HuH-7 (cell line): ENCODE results near the gene SDF4.

Experiments used
- DNase-seq: peaks from one replicate; pipeline ENCODE4 v3.0.0; 2011; ENCODE audit warnings: low spot score

Gene SDF4

GRCh38 chr1:1213345-1214265 lies 18.2 kb downstream of the SDF4 start, which contains the start of gene TNFRSF4:
Gene TNFRSF4, minus strand, starts transcription at chr1:1214153. Its CDS starts 26 bp downstream, at chr1:1214127.
- no peak for DNase-seq

DNA sequence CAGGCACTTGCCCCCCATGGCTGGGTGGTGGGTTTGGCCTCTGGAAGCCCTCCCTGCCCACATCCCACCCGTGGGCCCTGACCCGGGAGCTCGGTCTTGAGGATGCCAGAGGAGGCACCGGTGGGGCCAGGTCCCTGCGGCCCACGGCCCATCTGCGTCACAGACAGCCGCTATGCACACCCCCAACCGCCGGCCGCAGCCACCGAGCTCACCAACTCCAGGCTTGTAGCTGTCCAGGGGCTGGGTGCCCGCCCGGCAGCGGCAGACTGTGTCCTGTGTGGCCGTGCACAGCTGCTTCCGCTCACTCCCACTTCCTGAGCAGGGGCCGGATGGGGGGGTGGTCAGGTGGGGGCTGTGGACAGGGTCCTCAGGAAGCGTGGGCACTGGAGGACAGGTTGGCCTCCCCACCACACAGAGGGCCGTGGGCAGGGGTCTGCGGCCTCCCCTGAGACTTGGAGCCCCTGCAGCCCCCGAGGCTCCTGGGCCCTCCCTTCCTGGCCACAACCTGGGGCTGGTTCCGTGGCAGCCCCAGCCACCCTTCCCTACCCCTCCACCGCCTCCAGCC lies 18.9 kb downstream of the SDF4 start:
- DNase-seq = no peak

GRCh38 chr1:1211541-1212441 lies 20.0 kb downstream of the SDF4 start:
- no peak for DNase-seq

DNA sequence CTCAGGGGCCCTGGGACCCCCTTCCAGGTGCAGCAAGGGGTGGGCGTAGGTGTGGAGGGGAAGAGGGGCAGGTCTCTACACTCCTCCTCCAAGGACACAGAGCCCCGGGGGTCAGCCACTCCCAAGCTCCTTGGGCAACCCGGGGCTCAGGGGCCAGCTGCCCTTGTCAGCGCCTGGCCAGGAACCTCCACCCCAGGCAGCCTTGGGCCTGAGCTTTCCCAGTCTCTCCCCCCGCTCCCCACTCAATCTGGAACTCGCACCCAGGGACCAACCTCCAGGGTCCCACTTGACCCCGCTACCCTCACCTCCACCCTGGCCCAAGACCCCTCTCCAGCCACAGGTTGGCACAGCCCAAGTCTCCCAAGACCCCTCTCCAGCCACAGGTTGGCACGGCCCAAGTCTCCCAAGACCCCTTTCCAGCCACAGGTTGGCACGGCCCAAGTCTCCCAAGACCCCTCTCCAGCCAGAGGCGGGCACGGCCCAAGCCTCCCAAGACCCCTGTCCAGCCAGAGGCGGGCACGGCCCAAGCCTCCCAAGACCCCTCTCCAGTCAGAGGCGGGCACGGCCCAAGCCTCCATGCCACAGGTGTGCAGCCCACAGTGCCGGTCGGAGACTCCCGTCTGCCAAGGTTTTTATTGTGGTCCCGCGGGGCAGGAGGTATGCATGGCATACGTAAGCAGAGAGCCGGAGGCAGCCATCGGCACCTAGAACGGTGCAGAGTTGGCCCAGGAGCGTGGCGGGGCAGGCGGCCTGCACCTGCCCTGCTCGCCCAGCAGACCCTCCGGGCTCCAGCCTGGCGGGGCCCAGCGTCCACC lies 20.9 kb downstream of the SDF4 start:
- no peak for DNase-seq

DNA sequence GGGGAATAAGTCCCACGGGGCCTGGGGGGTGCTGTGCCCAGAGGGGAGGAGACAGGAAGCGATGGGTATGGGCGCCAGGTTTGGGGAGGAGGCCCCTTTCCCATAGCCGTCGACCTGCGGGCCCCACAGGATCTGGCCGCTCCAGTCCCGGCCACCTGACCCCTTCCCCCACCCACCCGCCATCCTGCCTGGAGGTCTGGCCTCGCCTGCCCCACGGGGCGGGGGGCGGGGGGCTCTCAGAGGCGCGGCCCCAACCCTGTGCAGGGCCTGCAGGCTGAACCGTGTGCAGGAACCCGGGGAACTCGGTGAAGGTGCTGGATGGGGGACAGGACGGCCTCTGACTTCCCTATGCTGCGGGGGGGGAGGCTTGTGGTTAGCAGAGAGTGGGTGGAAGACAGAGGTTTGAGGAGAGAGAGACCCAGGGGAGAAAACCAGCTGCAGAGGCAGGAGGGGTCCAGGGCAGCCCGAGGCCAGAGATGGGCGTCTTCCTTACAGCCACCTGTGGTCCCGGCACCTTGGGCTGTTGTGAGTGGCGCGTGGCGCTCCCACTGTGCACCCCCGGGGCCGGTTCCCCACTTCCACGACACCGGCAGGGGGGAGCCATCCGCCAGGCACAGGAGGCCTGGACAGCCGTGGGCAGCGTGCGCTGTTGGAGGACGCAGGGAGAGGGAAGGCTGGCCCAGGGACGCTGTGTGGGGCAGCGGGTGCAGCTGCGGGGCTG lies 22.9 kb downstream of the SDF4 start:
- no peak for DNase-seq

DNA sequence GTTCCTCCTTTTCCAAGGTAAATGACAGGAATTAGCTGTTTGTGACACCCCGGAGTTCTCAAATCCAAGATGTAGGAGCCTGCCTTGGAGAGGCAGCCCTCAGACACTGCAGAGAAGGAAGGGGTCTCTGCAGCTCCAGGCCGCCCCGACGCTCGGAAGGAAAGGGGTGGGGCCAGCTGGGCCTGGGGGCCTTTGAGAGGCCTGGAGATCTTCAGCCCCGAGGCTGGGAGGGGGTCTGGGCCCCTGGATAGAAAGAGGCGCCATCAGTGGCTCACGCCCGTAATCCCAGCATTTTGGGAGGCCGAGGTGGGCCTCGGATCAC lies 24.3 kb downstream of the SDF4 start:
- no peak for DNase-seq

DNA sequence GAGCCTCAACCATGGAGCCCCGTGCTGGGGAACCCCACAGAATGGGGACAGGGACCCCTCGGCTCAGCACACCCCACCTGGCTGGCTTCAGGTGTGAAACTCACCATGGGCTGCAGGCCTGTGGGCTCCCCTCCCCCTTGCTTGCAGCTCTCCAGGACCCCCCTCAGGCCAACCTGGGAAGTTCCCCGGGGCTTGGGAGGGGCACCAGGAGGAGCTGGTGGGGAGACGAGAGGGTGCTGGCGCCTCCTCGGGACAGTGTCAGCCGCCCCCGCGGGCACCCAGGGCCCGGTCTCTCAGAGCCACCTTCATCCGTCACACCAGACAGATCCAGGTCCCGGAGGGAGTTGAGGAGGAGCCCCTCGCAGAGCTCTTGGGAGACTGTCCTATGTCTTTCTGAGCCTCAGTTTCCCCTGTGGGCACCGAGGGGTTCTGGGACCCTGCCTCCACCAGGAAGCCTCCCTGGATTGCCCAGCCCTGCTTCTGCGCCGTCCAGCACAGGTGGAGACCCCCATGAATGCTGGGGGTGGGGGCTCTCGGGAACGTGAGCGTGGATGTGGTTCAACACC lies 24.8 kb downstream of the SDF4 start:
- DNase-seq = no peak

DNA sequence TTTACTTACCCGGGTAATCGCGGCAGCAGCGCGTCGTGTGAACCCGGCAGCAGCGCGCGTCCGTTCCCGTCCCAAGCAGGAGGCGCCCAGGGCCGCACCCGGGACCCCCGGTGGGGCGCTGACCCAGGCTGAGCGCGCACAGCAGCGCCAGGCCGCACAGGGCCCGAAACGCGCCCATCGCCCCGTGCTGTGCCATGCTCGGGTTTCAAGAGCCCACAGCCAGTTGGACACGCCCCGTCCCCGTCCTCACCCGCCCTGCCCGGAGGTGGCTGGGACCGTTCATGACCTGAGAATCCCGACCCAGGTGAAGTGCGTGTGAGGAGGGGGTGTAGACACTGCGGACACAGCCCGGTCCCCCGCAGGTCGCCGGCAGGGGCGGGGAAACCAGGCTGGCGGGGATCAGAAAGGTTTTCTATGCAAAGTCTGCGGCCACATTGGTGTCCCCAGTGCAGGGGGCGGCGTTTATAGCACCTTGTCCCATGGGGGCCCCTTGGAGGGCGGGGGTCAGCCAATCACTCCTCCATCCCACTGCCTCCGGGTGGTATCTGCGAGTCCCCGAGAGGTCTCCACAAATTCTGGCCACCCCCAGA lies 25.3 kb downstream of the SDF4 start, which contains the start of gene TNFRSF18:
Gene TNFRSF18, minus strand, starts transcription at position 217 of the 590 bp plus-strand sequence. Its CDS starts 21 bp downstream, at position 196.
- no peak for DNase-seq

- DNase-seq = no peak
These were observed 25.9 kb downstream of the SDF4 start for GRCh38 chr1:1205769-1206375.

GRCh38 chr1:1204998-1205768 lies 26.6 kb downstream of the SDF4 start:
- no peak for DNase-seq

- DNase-seq = no peak
These were observed 27.3 kb downstream of the SDF4 start for GRCh38 chr1:1204425-1204920.

DNA sequence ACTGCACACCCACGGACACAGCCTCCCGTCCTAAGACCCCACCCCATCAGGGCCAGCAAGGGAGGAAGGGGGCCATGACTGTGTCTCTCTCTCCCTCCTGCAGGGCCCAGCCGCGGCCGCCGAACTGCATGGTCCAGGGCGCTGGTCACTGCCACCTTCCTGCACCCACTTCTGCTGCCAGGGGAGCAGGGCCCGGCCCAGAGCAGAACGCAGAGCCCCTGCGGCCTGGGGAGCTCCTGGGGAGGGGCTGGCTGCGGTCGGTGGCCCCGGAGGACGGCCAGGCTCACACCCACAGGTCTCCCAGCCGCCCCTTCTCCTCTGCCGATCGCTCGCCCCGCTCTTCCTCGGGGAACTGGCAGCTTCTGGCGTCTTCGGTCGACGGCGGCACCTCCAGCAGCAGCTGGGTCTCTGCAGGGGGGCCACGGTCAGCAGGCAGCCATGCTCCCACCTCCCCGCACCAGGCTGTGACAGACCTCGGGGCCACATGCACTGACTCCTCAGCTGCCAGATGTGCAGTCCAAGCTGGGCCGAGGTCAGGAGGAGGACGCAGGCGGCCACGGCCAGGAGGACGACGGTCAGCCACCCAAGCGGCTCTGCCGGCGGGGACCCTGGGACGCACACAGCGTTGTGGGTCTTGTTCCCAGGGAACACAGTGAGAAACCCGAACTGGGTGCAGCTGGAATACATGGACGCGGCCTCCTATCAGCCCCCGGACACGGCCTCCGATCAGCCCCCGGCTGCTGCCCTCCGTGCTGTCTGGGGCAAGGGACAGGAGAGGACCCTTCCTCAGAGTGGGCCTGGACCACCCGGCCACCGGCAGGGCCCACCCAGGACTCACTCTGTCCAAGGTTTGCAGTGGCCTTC lies 28.0 kb downstream of the SDF4 start:
- no peak for DNase-seq

- no peak for DNase-seq
These were observed 28.8 kb downstream of the SDF4 start for GRCh38 chr1:1202831-1203560.

GRCh38 chr1:1200876-1201810 lies 30.7 kb downstream of the SDF4 start:
- DNase-seq = peak; percentile 74

DNA sequence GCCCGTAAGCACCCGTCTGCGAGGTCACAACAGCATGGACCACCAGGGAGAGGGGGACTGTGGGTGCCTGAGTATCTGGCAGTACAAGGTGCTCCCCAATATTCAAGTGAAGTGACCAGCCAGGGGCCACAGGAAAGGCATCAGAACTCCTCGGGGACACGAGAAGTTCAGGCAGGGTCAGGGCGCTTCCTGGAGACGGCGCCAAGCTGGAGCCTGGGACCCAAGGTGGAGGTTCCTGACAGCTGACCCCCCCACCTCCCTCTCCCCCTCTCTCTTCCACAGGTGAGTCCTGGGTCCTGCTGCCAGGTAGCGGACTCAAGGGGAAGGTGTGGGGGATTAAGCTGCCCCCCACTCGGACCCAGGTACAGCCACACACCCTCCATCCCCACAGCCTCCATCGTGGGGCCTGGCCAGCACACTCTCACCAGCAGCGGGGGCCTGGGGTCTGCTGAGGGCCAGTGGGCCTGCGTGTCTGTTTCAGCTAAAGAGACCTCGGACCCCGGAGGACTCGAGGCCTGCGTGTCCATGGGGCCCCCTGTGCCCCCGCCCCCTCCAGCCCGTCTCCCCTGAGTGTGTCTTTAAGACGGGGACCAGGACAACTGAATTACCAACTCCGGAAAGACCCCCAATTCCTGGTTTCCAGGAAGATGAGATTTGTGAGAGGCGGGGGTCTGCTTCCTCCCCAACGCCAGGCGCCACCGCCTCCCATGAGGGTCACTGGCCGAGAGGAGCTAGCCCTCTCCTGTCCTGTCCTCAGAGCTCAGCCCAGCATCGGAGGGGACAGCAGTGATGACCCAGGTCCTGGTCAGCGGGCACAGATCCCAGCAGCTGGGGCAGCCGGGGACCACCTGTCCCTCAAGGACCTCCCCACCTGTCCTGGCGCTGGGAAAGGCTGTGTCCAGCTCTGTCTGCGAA lies 31.6 kb downstream of the SDF4 start:
- DNase-seq = no peak
